DMS79 (cell line): ENCODE data around the gene MAPK6.
"Not testable (repeated sequence)": the region's sequence is repeated elsewhere in the genome, so short reads cannot be mapped to it uniquely, and the experiment has no call there.

ENCODE experiments used
- DNase-seq: peaks from one replicate; lab custom pipeline; 2025; lab: John Stamatoyannopoulos, UW

MAPK6 gene

GRCh38 chr15:52080031-52080430 is 61.0 kb downstream of the MAPK6 start:
- DNase-seq = peak; percentile 74

GRCh38 chr15:52080706-52081392 is 61.8 kb downstream of the MAPK6 start:
- peak; percentile 62 for DNase-seq

- DNase-seq = no peak
Measured at GRCh38 chr15:52082197-52083036, 63.4 kb downstream of the MAPK6 start.

- DNase-seq = not testable (repeated sequence)
Measured at GRCh38 chr15:52083037-52083359, 64.0 kb downstream of the MAPK6 start.

GRCh38 chr15:52083603-52084002 is 64.6 kb downstream of the MAPK6 start:
- no peak for DNase-seq

GRCh38 chr15:52085299-52085698 is 66.3 kb downstream of the MAPK6 start:
- no peak for DNase-seq

GRCh38 chr15:52086011-52086786 is 67.2 kb downstream of the MAPK6 start:
- no peak for DNase-seq

GRCh38 chr15:52090193-52090592 is 71.2 kb downstream of the MAPK6 start:
- no peak for DNase-seq

- DNase-seq = no peak
Measured at GRCh38 chr15:52093167-52093538, 74.1 kb downstream of the MAPK6 start.

- DNase-seq = no peak
Measured at GRCh38 chr15:52093539-52094510, 74.8 kb downstream of the MAPK6 start.

GRCh38 chr15:52094811-52095584 is 76.0 kb downstream of the MAPK6 start:
- no peak for DNase-seq

GRCh38 chr15:52095597-52096262 is 76.7 kb downstream of the MAPK6 start:
- no peak for DNase-seq

GRCh38 chr15:52096536-52096935 is 77.5 kb downstream of the MAPK6 start:
- not testable (repeated sequence) for DNase-seq

- DNase-seq = no peak
Measured at GRCh38 chr15:52097180-52097579, 78.2 kb downstream of the MAPK6 start.

- no peak for DNase-seq
Measured at GRCh38 chr15:52098323-52098722, 79.3 kb downstream of the MAPK6 start.

GRCh38 chr15:52099651-52100272 is 80.7 kb downstream of the MAPK6 start:
- no peak for DNase-seq

GRCh38 chr15:52100807-52101442 is 81.9 kb downstream of the MAPK6 start:
- no peak for DNase-seq

GRCh38 chr15:52101542-52102323 is 82.7 kb downstream of the MAPK6 start:
- no peak for DNase-seq
